WTC11 (cell line): ENCODE measurements around the gene DCHS2. TPM values are rescaled to one million over a fixed set of nuclear protein-coding genes. Genes with fewer than 3 reads are reported as not detected.

Experiments
- ATAC-seq: fragments of 200-7000 bp; cut with Tn5 transposase; 2 replicates; pipeline ENCODE4 v1.10.0; 2021; ENCODE audit warnings: mild to moderate bottlenecking, moderate library complexity
- CTCF ChIA-PET: fragments of 300-600 bp; sonication (Branson Sonifier 250); formaldehyde crosslinking; loops from one replicate; lab custom pipeline; 2021; ENCODE audit warnings: antibody characterized with exemption; lab: Charles Lee
- POLR2A ChIA-PET: fragments of 350-600 bp; sonication (Branson Sonifier 250); formaldehyde crosslinking; loops from one replicate; lab custom pipeline; 2021; ENCODE audit warnings: antibody characterized with exemption; lab: Charles Lee
- DNase-seq: peaks from one replicate; pipeline ENCODE4 v3.0.0; 2021; ENCODE audit warnings: low spot score
- H3K27ac Mint-ChIP-seq: 2 replicates; pipeline ENCODE4 v1.8.0; 2021; ENCODE audit warnings: mixed read lengths
- H3K27me3 Mint-ChIP-seq: 2 replicates; pipeline ENCODE4 v1.8.0; 2021; ENCODE audit warnings: low read depth, mild to moderate bottlenecking, moderate library complexity, mixed read lengths
- H3K36me3 Mint-ChIP-seq: 2 replicates; pipeline ENCODE4 v1.8.0; 2021; ENCODE audit warnings: mixed read lengths
- H3K4me1 Mint-ChIP-seq: 2 replicates; pipeline ENCODE4 v1.8.0; 2022; ENCODE audit warnings: mixed read lengths
- H3K4me3 Mint-ChIP-seq: 2 replicates; pipeline ENCODE4 v1.8.0; 2021; ENCODE audit warnings: mild to moderate bottlenecking, moderate library complexity, mixed read lengths
- H3K9me3 Mint-ChIP-seq: 2 replicates; pipeline ENCODE4 v1.8.0; 2021; ENCODE audit warnings: mixed read lengths
- CBFB ChIP-seq: sonication (generic); formaldehyde crosslinking; IDR thresholded peaks from 2 replicates; pipeline ENCODE4 v1.8.1; 2022; ENCODE audit warnings: mild to moderate bottlenecking, low read depth, missing genetic modification reagents
- ELF4 ChIP-seq: sonication (generic); formaldehyde crosslinking; IDR thresholded peaks from 2 replicates; pipeline ENCODE4 v1.8.1; 2022; ENCODE audit warnings: low read depth, mild to moderate bottlenecking, moderate library complexity, missing genetic modification reagents
- FOXK1 ChIP-seq: sonication (generic); formaldehyde crosslinking; IDR thresholded peaks from 2 replicates; pipeline ENCODE4 v1.8.0; 2022; ENCODE audit warnings: mild to moderate bottlenecking, moderate library complexity, missing genetic modification reagents
- FOXP1 ChIP-seq: sonication (generic); formaldehyde crosslinking; IDR thresholded peaks from 2 replicates; pipeline ENCODE4 v1.8.0; 2022; ENCODE audit warnings: missing genetic modification reagents, mild to moderate bottlenecking, moderate library complexity, borderline replicate concordance
- FOXP4 ChIP-seq: sonication (generic); formaldehyde crosslinking; IDR thresholded peaks from 2 replicates; pipeline ENCODE4 v1.8.0; 2022; ENCODE audit warnings: mild to moderate bottlenecking, missing genetic modification reagents
- JAZF1 ChIP-seq: fragments of 250-450 bp; sonication (Bioruptor Pico); IDR thresholded peaks from 2 replicates; pipeline ENCODE4 v1.9.0; 2021; ENCODE audit warnings: moderate library complexity, mild to moderate bottlenecking, inconsistent platforms
- NFATC4 ChIP-seq: fragments of 250-450 bp; sonication (Bioruptor Pico); IDR thresholded peaks from 2 replicates; pipeline ENCODE4 v1.9.0; 2021; ENCODE audit warnings: mild to moderate bottlenecking
- NFE2L1 ChIP-seq: sonication (generic); formaldehyde crosslinking; IDR thresholded peaks from 2 replicates; pipeline ENCODE4 v1.8.1; 2023; ENCODE audit warnings: missing genetic modification reagents
- NFYB ChIP-seq: sonication (generic); formaldehyde crosslinking; conservative IDR thresholded peaks from 2 replicates; pipeline ENCODE4 v1.8.0; 2022; ENCODE audit warnings: low read depth, missing genetic modification reagents
- NR2C2 ChIP-seq: sonication (generic); formaldehyde crosslinking; IDR thresholded peaks from 2 replicates; pipeline ENCODE4 v1.8.0; 2022; ENCODE audit warnings: mild to moderate bottlenecking, missing genetic modification reagents
- RORB ChIP-seq: fragments of 250-450 bp; sonication (Bioruptor Pico); IDR thresholded peaks from 2 replicates; pipeline ENCODE4 v1.9.0; 2021; ENCODE audit warnings: mild to moderate bottlenecking
- SP1 ChIP-seq: sonication (generic); formaldehyde crosslinking; conservative IDR thresholded peaks from 2 replicates; pipeline ENCODE4 v1.8.1; 2022; ENCODE audit warnings: missing genetic modification reagents
- ZNF396 ChIP-seq: fragments of 250-450 bp; sonication (Bioruptor Pico); IDR thresholded peaks from 2 replicates; pipeline ENCODE4 v1.8.0; 2021; ENCODE audit warnings: mild to moderate bottlenecking, moderate library complexity, borderline replicate concordance
- total RNA-seq: library from RNA; stranded (reverse); gene quantifications from 3 replicates; pipeline ENCODE4 v1.2.3, GENCODE V29; 2021
- TF ChIP-seq, protein P1 (sequence below): sonication (generic); formaldehyde crosslinking; IDR thresholded peaks from 2 replicates; pipeline ENCODE4 v1.8.1; 2023; ENCODE audit warnings: mild to moderate bottlenecking, missing genetic modification reagents, moderate library complexity
- TF ChIP-seq, protein P2 (sequence below): fragments of 250-450 bp; sonication (Bioruptor Pico); IDR thresholded peaks from 2 replicates; pipeline ENCODE4 v1.9.0; 2021; ENCODE audit warnings: mild to moderate bottlenecking, borderline replicate concordance
- TF ChIP-seq, protein P3 (sequence below): sonication (generic); formaldehyde crosslinking; IDR thresholded peaks from 2 replicates; pipeline ENCODE4 v1.8.1; 2023; ENCODE audit warnings: mild to moderate bottlenecking, missing genetic modification reagents, moderate library complexity
- TF ChIP-seq, protein P4 (sequence below): sonication (generic); formaldehyde crosslinking; IDR thresholded peaks from 2 replicates; pipeline ENCODE4 v1.8.1; 2023; ENCODE audit warnings: mild to moderate bottlenecking, missing genetic modification reagents
- TF ChIP-seq, protein P5 (sequence below): sonication (generic); formaldehyde crosslinking; conservative IDR thresholded peaks from 2 replicates; pipeline ENCODE4 v1.8.1; 2023; ENCODE audit warnings: mild to moderate bottlenecking, low read depth, missing genetic modification reagents, moderate library complexity

Gene DCHS2
- total RNA-seq, 1 experiment from 2014 or later, result 1.3 TPM

DNA sequence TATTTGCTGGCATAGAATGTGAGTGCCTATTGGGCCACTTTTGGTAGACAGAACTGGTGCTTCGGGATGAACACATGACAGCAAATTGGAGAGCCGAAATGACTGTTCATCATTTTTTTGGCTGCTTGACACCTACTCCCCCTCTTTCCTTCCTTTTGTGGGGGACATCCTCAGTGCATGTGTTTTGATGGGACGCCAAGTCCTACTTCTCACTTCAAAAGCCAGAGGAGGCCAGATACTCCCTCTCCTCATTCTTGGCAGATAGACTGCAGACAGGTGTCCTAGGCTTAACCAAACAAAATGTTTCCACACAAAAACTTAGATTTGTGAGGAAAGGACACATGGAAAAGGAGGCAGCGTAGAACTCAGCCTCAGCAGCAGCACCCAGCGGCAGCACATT lies 62.4 kb downstream of the DCHS2 start:
- Mint-ChIP-seq H3K4me3 (no peak overlapping the region), H3K27me3 (no peaks in the 10 kb centered on the region; the same call in 1 of the 2 replicates), H3K4me1 (no peaks in the 10 kb centered on the region), H3K27ac (no peak overlapping the region), H3K9me3 (no peaks in the 10 kb centered on the region), H3K36me3 (no peaks in the 10 kb centered on the region)
- ChIA-PET CTCF (no interaction called here), POLR2A (interaction anchor here (0.6 kb wide), 1 partner anchor 90 kb away, joined by 4 read pairs; no protein-coding TSS in a partner anchor)
- ATAC-seq, result no peak
- no peak for TF ChIP-seq CBFB (CRISPR knock-in tag)
- TF ChIP-seq FOXK1 (CRISPR knock-in tag), result no peak
- TF ChIP-seq, protein P1, sequence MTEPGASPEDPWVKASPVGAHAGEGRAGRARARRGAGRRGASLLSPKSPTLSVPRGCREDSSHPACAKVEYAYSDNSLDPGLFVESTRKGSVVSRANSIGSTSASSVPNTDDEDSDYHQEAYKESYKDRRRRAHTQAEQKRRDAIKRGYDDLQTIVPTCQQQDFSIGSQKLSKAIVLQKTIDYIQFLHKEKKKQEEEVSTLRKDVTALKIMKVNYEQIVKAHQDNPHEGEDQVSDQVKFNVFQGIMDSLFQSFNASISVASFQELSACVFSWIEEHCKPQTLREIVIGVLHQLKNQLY, result no peak
- TF ChIP-seq FOXP4, result no peak
- no peak for TF ChIP-seq JAZF1 (CRISPR knock-in tag)
- no peak for TF ChIP-seq ELF4 (CRISPR knock-in tag)
- no peak for TF ChIP-seq NFATC4 (CRISPR knock-in tag)
- no peak for TF ChIP-seq NR2C2 (CRISPR knock-in tag)
- no peak for TF ChIP-seq SP1
- TF ChIP-seq, protein P2, sequence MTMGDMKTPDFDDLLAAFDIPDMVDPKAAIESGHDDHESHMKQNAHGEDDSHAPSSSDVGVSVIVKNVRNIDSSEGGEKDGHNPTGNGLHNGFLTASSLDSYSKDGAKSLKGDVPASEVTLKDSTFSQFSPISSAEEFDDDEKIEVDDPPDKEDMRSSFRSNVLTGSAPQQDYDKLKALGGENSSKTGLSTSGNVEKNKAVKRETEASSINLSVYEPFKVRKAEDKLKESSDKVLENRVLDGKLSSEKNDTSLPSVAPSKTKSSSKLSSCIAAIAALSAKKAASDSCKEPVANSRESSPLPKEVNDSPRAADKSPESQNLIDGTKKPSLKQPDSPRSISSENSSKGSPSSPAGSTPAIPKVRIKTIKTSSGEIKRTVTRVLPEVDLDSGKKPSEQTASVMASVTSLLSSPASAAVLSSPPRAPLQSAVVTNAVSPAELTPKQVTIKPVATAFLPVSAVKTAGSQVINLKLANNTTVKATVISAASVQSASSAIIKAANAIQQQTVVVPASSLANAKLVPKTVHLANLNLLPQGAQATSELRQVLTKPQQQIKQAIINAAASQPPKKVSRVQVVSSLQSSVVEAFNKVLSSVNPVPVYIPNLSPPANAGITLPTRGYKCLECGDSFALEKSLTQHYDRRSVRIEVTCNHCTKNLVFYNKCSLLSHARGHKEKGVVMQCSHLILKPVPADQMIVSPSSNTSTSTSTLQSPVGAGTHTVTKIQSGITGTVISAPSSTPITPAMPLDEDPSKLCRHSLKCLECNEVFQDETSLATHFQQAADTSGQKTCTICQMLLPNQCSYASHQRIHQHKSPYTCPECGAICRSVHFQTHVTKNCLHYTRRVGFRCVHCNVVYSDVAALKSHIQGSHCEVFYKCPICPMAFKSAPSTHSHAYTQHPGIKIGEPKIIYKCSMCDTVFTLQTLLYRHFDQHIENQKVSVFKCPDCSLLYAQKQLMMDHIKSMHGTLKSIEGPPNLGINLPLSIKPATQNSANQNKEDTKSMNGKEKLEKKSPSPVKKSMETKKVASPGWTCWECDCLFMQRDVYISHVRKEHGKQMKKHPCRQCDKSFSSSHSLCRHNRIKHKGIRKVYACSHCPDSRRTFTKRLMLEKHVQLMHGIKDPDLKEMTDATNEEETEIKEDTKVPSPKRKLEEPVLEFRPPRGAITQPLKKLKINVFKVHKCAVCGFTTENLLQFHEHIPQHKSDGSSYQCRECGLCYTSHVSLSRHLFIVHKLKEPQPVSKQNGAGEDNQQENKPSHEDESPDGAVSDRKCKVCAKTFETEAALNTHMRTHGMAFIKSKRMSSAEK (CRISPR knock-in tag), result no peak
- no peak for TF ChIP-seq NFE2L1 (CRISPR knock-in tag)
- TF ChIP-seq ZNF396 (CRISPR knock-in tag), result no peak
- TF ChIP-seq, protein P3, sequence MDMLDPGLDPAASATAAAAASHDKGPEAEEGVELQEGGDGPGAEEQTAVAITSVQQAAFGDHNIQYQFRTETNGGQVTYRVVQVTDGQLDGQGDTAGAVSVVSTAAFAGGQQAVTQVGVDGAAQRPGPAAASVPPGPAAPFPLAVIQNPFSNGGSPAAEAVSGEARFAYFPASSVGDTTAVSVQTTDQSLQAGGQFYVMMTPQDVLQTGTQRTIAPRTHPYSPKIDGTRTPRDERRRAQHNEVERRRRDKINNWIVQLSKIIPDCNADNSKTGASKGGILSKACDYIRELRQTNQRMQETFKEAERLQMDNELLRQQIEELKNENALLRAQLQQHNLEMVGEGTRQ (CRISPR knock-in tag), result no peak
- no peak for TF ChIP-seq FOXP1 (CRISPR knock-in tag)
- no peak for TF ChIP-seq RORB (CRISPR knock-in tag)
- TF ChIP-seq, protein P4, sequence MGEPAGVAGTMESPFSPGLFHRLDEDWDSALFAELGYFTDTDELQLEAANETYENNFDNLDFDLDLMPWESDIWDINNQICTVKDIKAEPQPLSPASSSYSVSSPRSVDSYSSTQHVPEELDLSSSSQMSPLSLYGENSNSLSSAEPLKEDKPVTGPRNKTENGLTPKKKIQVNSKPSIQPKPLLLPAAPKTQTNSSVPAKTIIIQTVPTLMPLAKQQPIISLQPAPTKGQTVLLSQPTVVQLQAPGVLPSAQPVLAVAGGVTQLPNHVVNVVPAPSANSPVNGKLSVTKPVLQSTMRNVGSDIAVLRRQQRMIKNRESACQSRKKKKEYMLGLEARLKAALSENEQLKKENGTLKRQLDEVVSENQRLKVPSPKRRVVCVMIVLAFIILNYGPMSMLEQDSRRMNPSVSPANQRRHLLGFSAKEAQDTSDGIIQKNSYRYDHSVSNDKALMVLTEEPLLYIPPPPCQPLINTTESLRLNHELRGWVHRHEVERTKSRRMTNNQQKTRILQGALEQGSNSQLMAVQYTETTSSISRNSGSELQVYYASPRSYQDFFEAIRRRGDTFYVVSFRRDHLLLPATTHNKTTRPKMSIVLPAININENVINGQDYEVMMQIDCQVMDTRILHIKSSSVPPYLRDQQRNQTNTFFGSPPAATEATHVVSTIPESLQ, result no peak
- TF ChIP-seq, protein P5, sequence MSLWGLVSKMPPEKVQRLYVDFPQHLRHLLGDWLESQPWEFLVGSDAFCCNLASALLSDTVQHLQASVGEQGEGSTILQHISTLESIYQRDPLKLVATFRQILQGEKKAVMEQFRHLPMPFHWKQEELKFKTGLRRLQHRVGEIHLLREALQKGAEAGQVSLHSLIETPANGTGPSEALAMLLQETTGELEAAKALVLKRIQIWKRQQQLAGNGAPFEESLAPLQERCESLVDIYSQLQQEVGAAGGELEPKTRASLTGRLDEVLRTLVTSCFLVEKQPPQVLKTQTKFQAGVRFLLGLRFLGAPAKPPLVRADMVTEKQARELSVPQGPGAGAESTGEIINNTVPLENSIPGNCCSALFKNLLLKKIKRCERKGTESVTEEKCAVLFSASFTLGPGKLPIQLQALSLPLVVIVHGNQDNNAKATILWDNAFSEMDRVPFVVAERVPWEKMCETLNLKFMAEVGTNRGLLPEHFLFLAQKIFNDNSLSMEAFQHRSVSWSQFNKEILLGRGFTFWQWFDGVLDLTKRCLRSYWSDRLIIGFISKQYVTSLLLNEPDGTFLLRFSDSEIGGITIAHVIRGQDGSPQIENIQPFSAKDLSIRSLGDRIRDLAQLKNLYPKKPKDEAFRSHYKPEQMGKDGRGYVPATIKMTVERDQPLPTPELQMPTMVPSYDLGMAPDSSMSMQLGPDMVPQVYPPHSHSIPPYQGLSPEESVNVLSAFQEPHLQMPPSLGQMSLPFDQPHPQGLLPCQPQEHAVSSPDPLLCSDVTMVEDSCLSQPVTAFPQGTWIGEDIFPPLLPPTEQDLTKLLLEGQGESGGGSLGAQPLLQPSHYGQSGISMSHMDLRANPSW, result no peak
- TF ChIP-seq NFYB (CRISPR knock-in tag), result no peak
- DNase-seq, result no peak
